Caco-2 (cell line): ENCODE measurements around the gene C5. TPM values are rescaled to one million over a fixed set of nuclear protein-coding genes. Genes with fewer than 3 reads are reported as not detected.

Experiments used
- BruUV-seq: library from RNA; stranded (reverse); fragments of 400-500 nt; replicated peaks from 2 replicates; lab custom pipeline; 2021; lab: Mats Ljungman, UMichigan
- CTCF ChIA-PET: fragments of 300-600 bp; sonication (Branson Sonifier 250); formaldehyde crosslinking; loops from one replicate; lab custom pipeline; 2022; ENCODE audit warnings: antibody characterized with exemption; lab: Charles Lee
- POLR2A ChIA-PET: fragments of 300-600 bp; sonication (Branson Sonifier 250); formaldehyde crosslinking; loops from one replicate; lab custom pipeline; 2022; ENCODE audit warnings: antibody characterized with exemption; lab: Charles Lee
- DNase-seq, 2 experiments: peaks; one replicate each; pipeline versions ENCODE4 v3.0.0 to v3.0.0-alpha.2; 2020 to 2022
- H3K27me3 ChIP-seq: replicated peaks from 2 replicates; pipeline ENCODE4 v1.6.0; 2011; ENCODE audit warnings: low read length; ENCODE audit not compliant: control insufficient read depth, insufficient read depth
- H3K36me3 ChIP-seq: 2 replicates; pipeline ENCODE4 v1.5.1; 2011; ENCODE audit warnings: low read length; ENCODE audit not compliant: control insufficient read depth, insufficient read depth
- H3K4me1 ChIP-seq: fragments of 250-450 bp; sonication (Bioruptor Pico); 2 replicates; pipeline ENCODE4 v1.5.1; 2020; ENCODE audit warnings: mild to moderate bottlenecking
- H3K4me3 ChIP-seq: 2 replicates; pipeline ENCODE4 v1.5.1; 2011; ENCODE audit warnings: low read depth, mild to moderate bottlenecking, control low read depth, low read length
- H3K9me3 ChIP-seq: fragments of 250-450 bp; sonication (Bioruptor Pico); 2 replicates; pipeline ENCODE4 v1.5.1; 2020; ENCODE audit warnings: mild to moderate bottlenecking, moderate library complexity
- H3K27ac Mint-ChIP-seq: one replicate; pipeline ENCODE4 v1.8.0; 2022; ENCODE audit warnings: mixed read lengths; ENCODE audit not compliant: unreplicated experiment
- H3K27me3 Mint-ChIP-seq: one replicate; pipeline ENCODE4 v1.8.0; 2022; ENCODE audit warnings: mixed read lengths; ENCODE audit not compliant: insufficient read depth, unreplicated experiment
- H3K36me3 Mint-ChIP-seq: one replicate; pipeline ENCODE4 v1.8.0; 2022; ENCODE audit warnings: mild to moderate bottlenecking, mixed read lengths; ENCODE audit not compliant: insufficient read depth, unreplicated experiment
- H3K4me1 Mint-ChIP-seq: one replicate; pipeline ENCODE4 v1.8.0; 2022; ENCODE audit warnings: low read depth, mixed read lengths; ENCODE audit not compliant: unreplicated experiment
- H3K4me3 Mint-ChIP-seq: one replicate; pipeline ENCODE4 v1.8.0; 2022; ENCODE audit warnings: mild to moderate bottlenecking, moderate library complexity, mixed read lengths; ENCODE audit not compliant: unreplicated experiment
- H3K9me3 Mint-ChIP-seq: one replicate; pipeline ENCODE4 v1.8.0; 2022; ENCODE audit warnings: mixed read lengths; ENCODE audit not compliant: unreplicated experiment
- CTCF ChIP-seq, 2 experiments: fragments of 200-600 bp in 1 of 2; IDR thresholded peaks; 1 replicate in 1 of 2; 2 replicates in 1 of 2; pipeline versions ENCODE4 v1.5.1 to v1.8.0; 2011 to 2022; ENCODE audit warnings: antibody characterized with exemption in 1 of 2, control low read depth in 1 of 2, inconsistent platforms in 1 of 2, low read depth in 1 of 2, low read length in 1 of 2, mild to moderate bottlenecking in 1 of 2, moderate library complexity in 1 of 2; ENCODE audit not compliant: insufficient read depth in 1 of 2, severe bottlenecking in 1 of 2, unreplicated experiment in 1 of 2
- intact Hi-C: fragments of 100-400 bp; cut with micrococcal nuclease; formaldehyde crosslinking; loops from one replicate; pipeline ENCODE4 v1.10.0; 2022; ENCODE audit not compliant: unreplicated experiment
- total RNA-seq: library from RNA; stranded (reverse); gene quantifications from 2 replicates; pipeline ENCODE4 v1.2.3, GENCODE V29; 2022

C5 gene
- total RNA-seq, 1 experiment from 2014 or later: 14.9 TPM

- no TSS peak for BruUV-seq
Measured at GRCh38 chr9:120989065-120989464, 61.0 kb downstream of the C5 start.

GRCh38 chr9:120985819-120986222 lies 64.3 kb downstream of the C5 start:
- Mint-ChIP-seq H3K9me3 (no peaks in the 10 kb centered on the region), H3K27me3 (no peaks in the 10 kb centered on the region), H3K4me1 (peaks cover 19% of the 10 kb centered on the region), H3K4me3 (no peak overlapping the region), H3K36me3 (peaks cover 7% of the 10 kb centered on the region), H3K27ac (no peak overlapping the region)
- Histone ChIP-seq H3K4me1 (no peaks in the 10 kb centered on the region; the same call in 1 of the 2 replicates), H3K27me3 (no peaks in the 10 kb centered on the region), H3K36me3 (no peaks in the 10 kb centered on the region; the same call in 1 of the 2 replicates), H3K9me3 (no peaks in the 10 kb centered on the region), H3K4me3 (no peak overlapping the region)
- no TSS peak for BruUV-seq
- POLR2A ChIA-PET: no interaction called here
- CTCF ChIA-PET: interaction anchor here (0.8 to 3.1 kb wide), 10 partner anchors 12 to 230 kb away, joined by 3 to 73 read pairs (median 4); partner anchors contain the start of gene FBXW2
- TF ChIP-seq CTCF (IDR thresholded peaks at IDR 0.05; ENCODE audit: insufficient read depth in 1 of 2, low read depth in 1 of 2, low read length in 1 of 2, severe bottlenecking in 1 of 2, unreplicated experiment in 1 of 2): peak; percentile 59 to 62
- intact Hi-C loops: loop anchor here (1.0 to 5.0 kb wide), 3 partner anchors 69 to 369 kb away; no protein-coding TSS in a partner anchor
- peak in 1 of 2 experiments; percentile 55 for DNase-seq

More at GRCh38 chr9:120989065-120989464, 61.0 kb downstream of the C5 start:
- Mint-ChIP-seq H3K27me3 (no peaks in the 10 kb centered on the region), H3K27ac (no peak overlapping the region), H3K36me3 (no peaks in the 10 kb centered on the region), H3K4me3 (no peak overlapping the region), H3K9me3 (no peaks in the 10 kb centered on the region), H3K4me1 (peaks cover 5% of the 10 kb centered on the region)
- H3K4me1 ChIP-seq: no peaks in the 10 kb centered on the region
- H3K4me3 ChIP-seq: no peak overlapping the region
- H3K36me3 ChIP-seq: no peaks in the 10 kb centered on the region
- no peak for TF ChIP-seq CTCF (IDR thresholded peaks at IDR 0.05; ENCODE audit: insufficient read depth in 1 of 2, low read depth in 1 of 2, low read length in 1 of 2, severe bottlenecking in 1 of 2, unreplicated experiment in 1 of 2)
- ChIA-PET CTCF (no interaction called here), POLR2A (no interaction called here)
- H3K9me3 ChIP-seq: no peaks in the 10 kb centered on the region
- intact Hi-C loops: loop anchor here (5.0 kb wide), 1 partner anchor 372 kb away; no protein-coding TSS in a partner anchor
- no peak for DNase-seq
- no peaks in the 10 kb centered on the region for H3K27me3 ChIP-seq

GRCh38 chr9:120983259-120983837 lies 66.7 kb downstream of the C5 start:
- Histone ChIP-seq H3K4me3 (no peak overlapping the region), H3K36me3 (no peaks in the 10 kb centered on the region; the same call in 1 of the 2 replicates), H3K9me3 (no peaks in the 10 kb centered on the region), H3K27me3 (no peaks in the 10 kb centered on the region), H3K4me1 (no peaks in the 10 kb centered on the region; the same call in 1 of the 2 replicates)
- peaks cover 19% of the 10 kb centered on the region for H3K4me1 Mint-ChIP-seq
- H3K27ac Mint-ChIP-seq: no peak overlapping the region
- no TSS peak for BruUV-seq
- peaks cover 7% of the 10 kb centered on the region for H3K36me3 Mint-ChIP-seq
- ChIA-PET CTCF (interaction anchor here (1.4 to 3.1 kb wide), 2 partner anchors 76 to 227 kb away, joined by 4 to 73 read pairs; no protein-coding TSS in a partner anchor), POLR2A (no interaction called here)
- H3K4me3 Mint-ChIP-seq: no peak overlapping the region
- TF ChIP-seq CTCF (IDR thresholded peaks at IDR 0.05; ENCODE audit: insufficient read depth in 1 of 2, low read depth in 1 of 2, low read length in 1 of 2, severe bottlenecking in 1 of 2, unreplicated experiment in 1 of 2): no peak
- no peak for DNase-seq
- intact Hi-C loops: loop anchor here (5.0 kb wide), 1 partner anchor 241 kb away; no protein-coding TSS in a partner anchor
- no peaks in the 10 kb centered on the region for H3K27me3 Mint-ChIP-seq
- H3K9me3 Mint-ChIP-seq: no peaks in the 10 kb centered on the region
